ENCODE measurements around the gene PLXDC1.
A peak's percentile ranks its signal among the peaks of the same experiment; 100 is the strongest.
"Not testable (repeated sequence)": the region's sequence is repeated elsewhere in the genome, so short reads cannot be mapped to it uniquely, and the experiment has no call there.

PLXDC1 gene

GRCh38 chr17:39151943-39152818 lies 744 bp upstream of the PLXDC1 start:
- DNase-seq: peak; percentile 60

GRCh38 chr17:39150795-39151149 lies 665 bp downstream of the PLXDC1 start:
- DNase-seq: no peak

- DNase-seq: no peak
These were observed 1.3 kb downstream of the PLXDC1 start for GRCh38 chr17:39150104-39150634.

GRCh38 chr17:39147221-39148185 lies 3.9 kb downstream of the PLXDC1 start:
- no peak for DNase-seq

GRCh38 chr17:39146273-39146672 lies 5.2 kb downstream of the PLXDC1 start:
- no peak for DNase-seq

- no peak for DNase-seq
These were observed 6.3 kb downstream of the PLXDC1 start for GRCh38 chr17:39145143-39145542.

GRCh38 chr17:39144416-39144840 lies 7.0 kb downstream of the PLXDC1 start:
- no peak for DNase-seq

- no peak for DNase-seq
These were observed 7.8 kb downstream of the PLXDC1 start for GRCh38 chr17:39143552-39144093.

GRCh38 chr17:39141915-39142664 lies 9.3 kb downstream of the PLXDC1 start:
- DNase-seq: no peak

GRCh38 chr17:39141294-39141693 lies 10.1 kb downstream of the PLXDC1 start:
- no peak for DNase-seq

GRCh38 chr17:39139561-39139960 lies 11.9 kb downstream of the PLXDC1 start:
- no peak for DNase-seq

- no peak for DNase-seq
These were observed 12.3 kb downstream of the PLXDC1 start for GRCh38 chr17:39139161-39139511.

- no peak for DNase-seq
These were observed 12.8 kb downstream of the PLXDC1 start for GRCh38 chr17:39138431-39139160.

- DNase-seq: no peak
These were observed 16.6 kb downstream of the PLXDC1 start for GRCh38 chr17:39134878-39135277.

GRCh38 chr17:39132192-39132610 lies 19.2 kb downstream of the PLXDC1 start:
- DNase-seq: no peak

GRCh38 chr17:39131616-39132015 lies 19.8 kb downstream of the PLXDC1 start:
- no peak for DNase-seq

- no peak for DNase-seq
These were observed 21.2 kb downstream of the PLXDC1 start for GRCh38 chr17:39130205-39130604.

GRCh38 chr17:39129544-39129943 lies 21.9 kb downstream of the PLXDC1 start:
- not testable (repeated sequence) for DNase-seq

- DNase-seq: no peak
These were observed 25.0 kb downstream of the PLXDC1 start for GRCh38 chr17:39126436-39126835.

GRCh38 chr17:39125143-39125875 lies 26.1 kb downstream of the PLXDC1 start:
- DNase-seq: no peak

- DNase-seq: no peak
These were observed 27.8 kb downstream of the PLXDC1 start for GRCh38 chr17:39123627-39124026.
